Measurements from ENCODE around the gene ABCB6.

ABCB6 gene

GRCh38 chr2:219245148-219245898 is 26.6 kb upstream of the ABCB6 start, which contains the start of the genes GLB1L and STK16:
Gene GLB1L, minus strand, starts transcription at chr2:219245444. Its CDS starts 1,871 bp downstream, at chr2:219243573.
Gene STK16, plus strand, starts transcription at chr2:219245479. Its CDS starts 521 bp downstream, at chr2:219246000.
- peak; percentile 78 for DNase-seq

GRCh38 chr2:219244789-219245147 is 26.0 kb upstream of the ABCB6 start:
- no peak for DNase-seq

GRCh38 chr2:219243291-219243761 is 24.6 kb upstream of the ABCB6 start:
- DNase-seq, result no peak

- DNase-seq, result no peak
Observed at GRCh38 chr2:219234331-219234730, 15.6 kb upstream of the ABCB6 start.

- DNase-seq, result peak; percentile 38
Observed at GRCh38 chr2:219230059-219230540, 11.3 kb upstream of the ABCB6 start.

- peak; percentile 95 for DNase-seq
Observed at GRCh38 chr2:219229305-219230058, 10.7 kb upstream of the ABCB6 start, which contains the start of the genes ANKZF1 and ATG9A. Gene ANKZF1, plus strand, starts transcription at chr2:219229806. Its CDS starts 452 bp downstream, at chr2:219230258. Gene ATG9A, minus strand, starts transcription at chr2:219229636. Its CDS starts 1,612 bp downstream, at chr2:219228024.

- no peak for DNase-seq
Observed at GRCh38 chr2:219228911-219229304, 10.2 kb upstream of the ABCB6 start.

GRCh38 chr2:219228041-219228910 is 9.5 kb upstream of the ABCB6 start:
- no peak for DNase-seq

GRCh38 chr2:219225350-219225749 is 6.6 kb upstream of the ABCB6 start:
- no peak for DNase-seq

- DNase-seq, result no peak
Observed at GRCh38 chr2:219223831-219224610, 5.3 kb upstream of the ABCB6 start.

GRCh38 chr2:219221957-219222518 is 3.3 kb upstream of the ABCB6 start:
- DNase-seq, result no peak

- peak; percentile 3 for DNase-seq
Observed at GRCh38 chr2:219220652-219221402, 2.1 kb upstream of the ABCB6 start.

- DNase-seq, result no peak
Observed at GRCh38 chr2:219219784-219220532, 1.2 kb upstream of the ABCB6 start.

GRCh38 chr2:219218217-219218731 is 484 bp downstream of the ABCB6 start:
- DNase-seq, result peak; percentile 64

GRCh38 chr2:219216535-219216915 is 2.2 kb downstream of the ABCB6 start:
- DNase-seq, result no peak

GRCh38 chr2:219215871-219216534 is 2.8 kb downstream of the ABCB6 start:
- DNase-seq, result no peak

- DNase-seq, result no peak
Observed at GRCh38 chr2:219214786-219215185, 4.0 kb downstream of the ABCB6 start.

- no peak for DNase-seq
Observed at GRCh38 chr2:219214141-219214540, 4.6 kb downstream of the ABCB6 start.

- DNase-seq, result no peak
Observed at GRCh38 chr2:219213486-219214071, 5.2 kb downstream of the ABCB6 start.
